GM18511 (cell line): ENCODE measurements around the gene CPZ.
"Not testable (repeated sequence)": the region's sequence is repeated elsewhere in the genome, so short reads cannot be mapped to it uniquely, and the experiment has no call there.

Experiments
- ATAC-seq: cut with Tn5 transposase; IDR thresholded peaks from one replicate; pipeline ENCODE4 v1.9.1; 2021; ENCODE audit warnings: mild to moderate bottlenecking, moderate library complexity; ENCODE audit not compliant: unreplicated experiment

The CPZ gene

GRCh38 chr4:8648816-8649630 is 56.5 kb downstream of the CPZ start:
- no peak for ATAC-seq

GRCh38 chr4:8649631-8650361 is 57.2 kb downstream of the CPZ start:
- no peak for ATAC-seq

GRCh38 chr4:8651661-8652180 is 59.2 kb downstream of the CPZ start:
- ATAC-seq: no peak

- ATAC-seq: no peak
Observed at GRCh38 chr4:8652181-8653078, 59.9 kb downstream of the CPZ start.

- no peak for ATAC-seq
Observed at GRCh38 chr4:8653326-8654000, 60.9 kb downstream of the CPZ start.

GRCh38 chr4:8654139-8654538 is 61.6 kb downstream of the CPZ start:
- not testable (repeated sequence) for ATAC-seq

- no peak for ATAC-seq
Observed at GRCh38 chr4:8655411-8656184, 63.0 kb downstream of the CPZ start.

GRCh38 chr4:8656185-8656517 is 63.6 kb downstream of the CPZ start:
- ATAC-seq: no peak

- ATAC-seq: no peak
Observed at GRCh38 chr4:8656711-8657380, 64.3 kb downstream of the CPZ start.

GRCh38 chr4:8657381-8658088 is 65.0 kb downstream of the CPZ start:
- no peak for ATAC-seq

- ATAC-seq: no peak
Observed at GRCh38 chr4:8662776-8663175, 70.2 kb downstream of the CPZ start.

- no peak for ATAC-seq
Observed at GRCh38 chr4:8664031-8664805, 71.7 kb downstream of the CPZ start.

- ATAC-seq: no peak
Observed at GRCh38 chr4:8664976-8665375, 72.4 kb downstream of the CPZ start.

- ATAC-seq: no peak
Observed at GRCh38 chr4:8665406-8666360, 73.1 kb downstream of the CPZ start.

- no peak for ATAC-seq
Observed at GRCh38 chr4:8666581-8666980, 74.0 kb downstream of the CPZ start.
